Measurements from ENCODE around the gene PLEKHG4B. TPM values are rescaled to one million over a fixed set of nuclear protein-coding genes. Genes with fewer than 3 reads are reported as not detected.

PLEKHG4B gene
- polyA plus RNA-seq, 3 donors: not detected

- Histone ChIP-seq H3K9ac (ENCODE audit: insufficient read depth, low read length, poor library complexity, severe bottlenecking) (no peak overlapping the region), H3K4me3 (replicated peaks in 1 of 3; ENCODE audit: low read depth in 2 of 3, low read length in 3 of 3) (no peak overlapping the region), H3K4me1 (ENCODE audit: control insufficient read depth in 1 of 2, insufficient read depth in 2 of 2, low read length in 2 of 2) (no peaks in the 10 kb centered on the region), H3K36me3 (replicated peaks in 1 of 2; ENCODE audit: control insufficient read depth in 1 of 2, insufficient read depth in 2 of 2, low read length in 2 of 2) (no peaks in the 10 kb centered on the region), H2AFZ (ENCODE audit: insufficient read depth, low read depth, low read length, poor library complexity, severe bottlenecking) (no peak overlapping the region), H3K9me3 (replicated peaks in 1 of 2; ENCODE audit: control insufficient read depth in 1 of 2, insufficient read depth in 1 of 2, low read length in 2 of 2) (peaks cover 8 to 14% of the 10 kb centered on the region in 2 donors), H3K27me3 (ENCODE audit: control insufficient read depth in 2 of 2, insufficient read depth in 2 of 2, low read length in 2 of 2) (no peaks in the 10 kb centered on the region), H3K4me2 (replicated peaks; ENCODE audit: extremely low read depth, low read length, poor library complexity, severe bottlenecking) (no peak overlapping the region), H3K27ac (ENCODE audit: low read depth in 1 of 2, low read length in 2 of 2) (no peak overlapping the region), H3K79me2 (ENCODE audit: insufficient read depth, low read length) (no peaks in the 10 kb centered on the region), H4K20me1 (ENCODE audit: insufficient read depth, low read length) (no peaks in the 10 kb centered on the region)
- Mint-ChIP-seq H3K27me3 (ENCODE audit: low read depth in 3 of 3) (peaks cover 0 to 5% (median 1%) of the 10 kb centered on the region in 3 donors), H3K9me3 (peaks cover 9 to 21% (median 14%) of the 10 kb centered on the region in 7 donors), H3K4me3 (no peak overlapping the region), H3K4me1 (no peaks in the 10 kb centered on the region), H3K27ac (no peak overlapping the region), H3K36me3 (no peaks in the 10 kb centered on the region)
- WGBS (ENCODE audit: insufficient coverage): 100% methylated on average over 2 of the region's 6 CpGs
- no peak for TF ChIP-seq CTCF (IDR thresholded peaks at IDR 0.05)
- DNase-seq: no peak
- intact Hi-C loops (cut with micrococcal nuclease): no loop called here
Measured at GRCh38 chr5:152077-152476, 60.1 kb downstream of the PLEKHG4B start.

GRCh38 chr5:153256-153655 is 61.3 kb downstream of the PLEKHG4B start:
- peaks cover 2 to 4% of the 10 kb centered on the region in 2 donors for H3K9me3 ChIP-seq (replicated peaks in 1 of 2; ENCODE audit: control insufficient read depth in 1 of 2, insufficient read depth in 1 of 2, low read length in 2 of 2)
- no peaks in the 10 kb centered on the region for H3K36me3 ChIP-seq (replicated peaks in 1 of 2; ENCODE audit: control insufficient read depth in 1 of 2, insufficient read depth in 2 of 2, low read length in 2 of 2)
- WGBS (ENCODE audit: insufficient coverage): 85% methylated on average over 7 of the region's 8 CpGs
- H3K79me2 ChIP-seq (ENCODE audit: insufficient read depth, low read length): no peaks in the 10 kb centered on the region
- no peak overlapping the region for H3K27ac ChIP-seq (ENCODE audit: low read depth in 1 of 2, low read length in 2 of 2)
- H3K9ac ChIP-seq (ENCODE audit: insufficient read depth, low read length, poor library complexity, severe bottlenecking): no peak overlapping the region
- intact Hi-C loops (cut with micrococcal nuclease): no loop called here
- H3K27me3 ChIP-seq (ENCODE audit: control insufficient read depth in 2 of 2, insufficient read depth in 2 of 2, low read length in 2 of 2): no peaks in the 10 kb centered on the region
- H3K4me2 ChIP-seq (replicated peaks; ENCODE audit: extremely low read depth, low read length, poor library complexity, severe bottlenecking): no peak overlapping the region
- peaks cover 1 to 5% (median 2%) of the 10 kb centered on the region in 3 donors for H3K27me3 Mint-ChIP-seq (ENCODE audit: low read depth in 3 of 3)
- no peaks in the 10 kb centered on the region for H4K20me1 ChIP-seq (ENCODE audit: insufficient read depth, low read length)
- TF ChIP-seq CTCF (IDR thresholded peaks at IDR 0.05): no peak
- H2AFZ ChIP-seq (ENCODE audit: insufficient read depth, low read depth, low read length, poor library complexity, severe bottlenecking): no peak overlapping the region
- H3K36me3 Mint-ChIP-seq: no peaks in the 10 kb centered on the region
- DNase-seq: no peak
- H3K4me1 ChIP-seq (ENCODE audit: control insufficient read depth in 1 of 2, insufficient read depth in 2 of 2, low read length in 2 of 2): no peaks in the 10 kb centered on the region
- no peak overlapping the region for H3K4me3 Mint-ChIP-seq
- H3K27ac Mint-ChIP-seq: no peak overlapping the region
- no peaks in the 10 kb centered on the region for H3K4me1 Mint-ChIP-seq
- peaks cover under 1 to 9% (median 4%) of the 10 kb centered on the region in 7 donors for H3K9me3 Mint-ChIP-seq
- no peak overlapping the region for H3K4me3 ChIP-seq (replicated peaks in 1 of 3; ENCODE audit: low read depth in 2 of 3, low read length in 3 of 3)

All from CD14-positive monocyte (primary cell).